ENCODE results near the gene SGCD.
"Not testable (repeated sequence)": the region's sequence is repeated elsewhere in the genome, so short reads cannot be mapped to it uniquely, and the experiment has no call there.

SGCD gene

GRCh38 chr5:156647034-156647451 lies 320.1 kb downstream of the SGCD start:
- no peak overlapping the region for H3K27ac ChIP-seq (ENCODE audit: low read length)
- TF ChIP-seq CTCF (IDR thresholded peaks at IDR 0.05; ENCODE audit: low read depth, low read length), result no peak
- TF ChIP-seq EZH2phosphoT487 (IDR thresholded peaks at IDR 0.05; ENCODE audit: low read depth), result no peak
- no peaks in the 10 kb centered on the region for H3K79me2 ChIP-seq (ENCODE audit: low read length)
- H3K9ac ChIP-seq (ENCODE audit: low read length), result no peak overlapping the region
- no peaks in the 10 kb centered on the region for H4K20me1 ChIP-seq (ENCODE audit: insufficient read depth, low read length)
- H3K4me1 ChIP-seq (ENCODE audit: low read length), result no peaks in the 10 kb centered on the region
- H2AFZ ChIP-seq (ENCODE audit: low read depth, low read length), result no peak overlapping the region
- no peak overlapping the region for H3K4me2 ChIP-seq (ENCODE audit: low read length)
- H3K36me3 ChIP-seq (replicated peaks; ENCODE audit: low read depth, low read length), result no peaks in the 10 kb centered on the region
- no peaks in the 10 kb centered on the region for H3K9me3 ChIP-seq (ENCODE audit: insufficient read depth, low read length)
- no peak overlapping the region for H3K4me3 ChIP-seq (ENCODE audit: low read length)
- H3K27me3 ChIP-seq (ENCODE audit: low read depth, low read length), result no peaks in the 10 kb centered on the region

- no peaks in the 10 kb centered on the region for H3K27me3 ChIP-seq (ENCODE audit: low read depth, low read length)
- H3K36me3 ChIP-seq (replicated peaks; ENCODE audit: low read depth, low read length), result no peaks in the 10 kb centered on the region
- no peak overlapping the region for H3K4me2 ChIP-seq (ENCODE audit: low read length)
- H2AFZ ChIP-seq (ENCODE audit: low read depth, low read length), result no peak overlapping the region
- H3K4me1 ChIP-seq (ENCODE audit: low read length), result no peaks in the 10 kb centered on the region
- TF ChIP-seq EZH2phosphoT487 (IDR thresholded peaks at IDR 0.05; ENCODE audit: low read depth) (no peak), CTCF (IDR thresholded peaks at IDR 0.05; ENCODE audit: low read depth, low read length) (no peak)
- no peaks in the 10 kb centered on the region for H4K20me1 ChIP-seq (ENCODE audit: insufficient read depth, low read length)
- no peaks in the 10 kb centered on the region for H3K79me2 ChIP-seq (ENCODE audit: low read length)
- no peak overlapping the region for H3K4me3 ChIP-seq (ENCODE audit: low read length)
- no peak overlapping the region for H3K27ac ChIP-seq (ENCODE audit: low read length)
- H3K9me3 ChIP-seq (ENCODE audit: insufficient read depth, low read length), result no peaks in the 10 kb centered on the region
- no peak overlapping the region for H3K9ac ChIP-seq (ENCODE audit: low read length)
Observed at GRCh38 chr5:156654444-156654843, 327.5 kb downstream of the SGCD start.

GRCh38 chr5:156655732-156656131 lies 328.8 kb downstream of the SGCD start:
- Histone ChIP-seq H2AFZ (ENCODE audit: low read depth, low read length) (no peak overlapping the region), H3K27ac (ENCODE audit: low read length) (no peak overlapping the region), H3K79me2 (ENCODE audit: low read length) (no peaks in the 10 kb centered on the region), H3K4me2 (ENCODE audit: low read length) (no peak overlapping the region), H3K4me1 (ENCODE audit: low read length) (no peaks in the 10 kb centered on the region), H3K4me3 (ENCODE audit: low read length) (no peak overlapping the region), H3K36me3 (replicated peaks; ENCODE audit: low read depth, low read length) (no peaks in the 10 kb centered on the region), H4K20me1 (ENCODE audit: insufficient read depth, low read length) (no peaks in the 10 kb centered on the region), H3K9me3 (ENCODE audit: insufficient read depth, low read length) (no peaks in the 10 kb centered on the region), H3K9ac (ENCODE audit: low read length) (no peak overlapping the region), H3K27me3 (ENCODE audit: low read depth, low read length) (no peaks in the 10 kb centered on the region)
- TF ChIP-seq EZH2phosphoT487 (IDR thresholded peaks at IDR 0.05; ENCODE audit: low read depth) (no peak), CTCF (IDR thresholded peaks at IDR 0.05; ENCODE audit: low read depth, low read length) (no peak)

- H3K36me3 ChIP-seq (replicated peaks; ENCODE audit: low read depth, low read length); H3K4me2 ChIP-seq (ENCODE audit: low read length); H4K20me1 ChIP-seq (ENCODE audit: insufficient read depth, low read length); H3K9ac ChIP-seq (ENCODE audit: low read length); H3K79me2 ChIP-seq (ENCODE audit: low read length); H3K27me3 ChIP-seq (ENCODE audit: low read depth, low read length); H3K4me1 ChIP-seq (ENCODE audit: low read length); H3K27ac ChIP-seq (ENCODE audit: low read length); H2AFZ ChIP-seq (ENCODE audit: low read depth, low read length); H3K9me3 ChIP-seq (ENCODE audit: insufficient read depth, low read length); H3K4me3 ChIP-seq (ENCODE audit: low read length): not testable (repeated sequence)
Observed at GRCh38 chr5:156664832-156665231, 337.9 kb downstream of the SGCD start.

GRCh38 chr5:156666686-156667085 lies 339.7 kb downstream of the SGCD start:
- H3K4me3 ChIP-seq (ENCODE audit: low read length); H3K4me1 ChIP-seq (ENCODE audit: low read length); H3K9me3 ChIP-seq (ENCODE audit: insufficient read depth, low read length); H3K27ac ChIP-seq (ENCODE audit: low read length); H3K36me3 ChIP-seq (replicated peaks; ENCODE audit: low read depth, low read length); H4K20me1 ChIP-seq (ENCODE audit: insufficient read depth, low read length); H3K79me2 ChIP-seq (ENCODE audit: low read length); H3K4me2 ChIP-seq (ENCODE audit: low read length); H3K9ac ChIP-seq (ENCODE audit: low read length); H2AFZ ChIP-seq (ENCODE audit: low read depth, low read length); H3K27me3 ChIP-seq (ENCODE audit: low read depth, low read length): not testable (repeated sequence)
